Adrenal gland (tissue), 5 donors: ENCODE data around the gene ATP11A.

Experiments used
- CTCF ChIP-seq, 6 experiments: fragments of 450-650 bp in 4 of 6; fragments of 200-600 bp in 2 of 6; sonication (generic) in 1 of 6; IDR thresholded peaks; 1 replicate in 5 of 6; 2 replicates in 1 of 6; pipeline versions ENCODE4 v1.5.1 to v1.8.0; 2016 to 2021; ENCODE audit warnings: antibody characterized with exemption in 6 of 6, mild to moderate bottlenecking in 2 of 6, moderate library complexity in 1 of 6
- POLR2A ChIP-seq, 2 donors: fragments of 450-650 bp; IDR thresholded peaks; one replicate each; pipeline ENCODE4 v1.6.1; 2017; ENCODE audit warnings: antibody characterized with exemption in 2 of 2, mild to moderate bottlenecking in 2 of 2, moderate library complexity in 1 of 2
- donor health status: DM: no; HTN: no; CAD: no.

GRCh38 chr13:112653071-112653470 lies 36.8 kb upstream of the ATP11A start:
- TF ChIP-seq CTCF (IDR thresholded peaks at IDR 0.05): no peak
- no peak for TF ChIP-seq POLR2A (IDR thresholded peaks at IDR 0.05)
